ENCODE measurements around the gene SOX18. TPM values are rescaled to one million over a fixed set of nuclear protein-coding genes. Genes with fewer than 3 reads are reported as not detected.

The SOX18 gene
- total and polyA plus RNA-seq, 5 donors from 2014 or later, result not detected

- Mint-ChIP-seq H3K4me1 (peaks cover 0 to 53% (median 12%) of the 10 kb centered on the region in 4 donors), H3K27ac (peak within 1 kb of the TSS; percentile 75 to 98 (median 90)), H3K4me3 (peak within 1 kb of the TSS; percentile 92 to 98 (median 96)), H3K9me3 (no peaks in the 10 kb centered on the region), H3K27me3 (peaks cover 23% of the 10 kb centered on the region), H3K36me3 (no peaks in the 10 kb centered on the region)
- Histone ChIP-seq H3K4me3 (ENCODE audit: low read depth, low read length) (peak within 1 kb of the TSS; percentile 78), H3K9me3 (ENCODE audit: control insufficient read depth in 2 of 2, low read length in 2 of 2) (no peaks in the 10 kb centered on the region), H3K27ac (ENCODE audit: insufficient read depth, low read length, poor library complexity, severe bottlenecking) (peak within 1 kb of the TSS; percentile 68), H3K27me3 (ENCODE audit: control insufficient read depth, insufficient read depth, low read length) (peaks cover 1% of the 10 kb centered on the region), H3K36me3 (ENCODE audit: control insufficient read depth, insufficient read depth, low read length) (peaks cover 3% of the 10 kb centered on the region), H3K4me1 (ENCODE audit: control insufficient read depth, insufficient read depth, low read length, poor library complexity, severe bottlenecking) (peaks cover 62% of the 10 kb centered on the region)
- ATAC-seq (ENCODE audit: low read depth in 2 of 2), result peak; percentile 23 to 32
- peak in 1 of 3 donors; percentile 57 for DNase-seq
Measured at GRCh38 chr20:64080013-64080812, 30.8 kb upstream of the SOX18 start, which contains the start of gene OPRL1. Gene OPRL1 (plus strand): TSS chr20:64080082. CDS start chr20:64092721, 12,639 bp downstream.

GRCh38 chr20:64079273-64080012 lies 30.0 kb upstream of the SOX18 start, which contains the start of gene RGS19:
Gene RGS19 (minus strand): TSS chr20:64079518. CDS start chr20:64076886, 2,632 bp downstream.
- Mint-ChIP-seq H3K4me1 (peaks cover 0 to 52% (median 12%) of the 10 kb centered on the region in 4 donors), H3K36me3 (no peaks in the 10 kb centered on the region), H3K9me3 (no peaks in the 10 kb centered on the region), H3K27me3 (peaks cover 15% of the 10 kb centered on the region), H3K4me3 (peak within 1 kb of the TSS; percentile 92 to 98 (median 96)), H3K27ac (peak within 1 kb of the TSS; percentile 78 to 98 (median 90))
- DNase-seq (peak; percentile 68 to 86 (median 69)), ATAC-seq (ENCODE audit: low read depth in 2 of 2) (peak; percentile 26 to 30)
- no peaks in the 10 kb centered on the region for H3K9me3 ChIP-seq (ENCODE audit: control insufficient read depth in 2 of 2, low read length in 2 of 2)
- no peaks in the 10 kb centered on the region for H3K27me3 ChIP-seq (ENCODE audit: control insufficient read depth, insufficient read depth, low read length)
- H3K4me1 ChIP-seq (ENCODE audit: control insufficient read depth, insufficient read depth, low read length, poor library complexity, severe bottlenecking), result peaks cover 60% of the 10 kb centered on the region
- H3K4me3 ChIP-seq (ENCODE audit: low read depth, low read length), result peak within 1 kb of the TSS; percentile 78
- peaks cover 8% of the 10 kb centered on the region for H3K36me3 ChIP-seq (ENCODE audit: control insufficient read depth, insufficient read depth, low read length)
- peak within 1 kb of the TSS; percentile 68 for H3K27ac ChIP-seq (ENCODE audit: insufficient read depth, low read length, poor library complexity, severe bottlenecking)

- Mint-ChIP-seq H3K4me1 (peaks cover 0 to 50% (median 11%) of the 10 kb centered on the region in 4 donors), H3K9me3 (no peaks in the 10 kb centered on the region)
- no peak for ATAC-seq (ENCODE audit: low read depth in 2 of 2)
Measured at GRCh38 chr20:64078934-64079272, 29.5 kb upstream of the SOX18 start.

GRCh38 chr20:64077876-64078551 lies 28.6 kb upstream of the SOX18 start:
- peaks cover 0 to 47% (median 11%) of the 10 kb centered on the region in 4 donors for H3K4me1 Mint-ChIP-seq
- H3K4me3 Mint-ChIP-seq, result peak overlapping the region; percentile 92 to 98 (median 96)
- H3K9me3 Mint-ChIP-seq, result no peaks in the 10 kb centered on the region
- ATAC-seq (ENCODE audit: low read depth in 2 of 2), result peak; percentile 77 to 80
- H3K27me3 ChIP-seq (ENCODE audit: control insufficient read depth, insufficient read depth, low read length), result no peaks in the 10 kb centered on the region
- DNase-seq, result peak; percentile 52 to 95 (median 76)
- H3K4me1 ChIP-seq (ENCODE audit: control insufficient read depth, insufficient read depth, low read length, poor library complexity, severe bottlenecking), result peaks cover 47% of the 10 kb centered on the region
- H3K27ac ChIP-seq (ENCODE audit: insufficient read depth, low read length, poor library complexity, severe bottlenecking), result peak overlapping the region; percentile 68
- H3K36me3 ChIP-seq (ENCODE audit: control insufficient read depth, insufficient read depth, low read length), result peaks cover 18% of the 10 kb centered on the region
- H3K36me3 Mint-ChIP-seq, result peaks cover 3% of the 10 kb centered on the region
- peak overlapping the region; percentile 56 to 91 (median 78) for H3K27ac Mint-ChIP-seq
- peaks cover 12% of the 10 kb centered on the region for H3K27me3 Mint-ChIP-seq
- no peaks in the 10 kb centered on the region for H3K9me3 ChIP-seq (ENCODE audit: control insufficient read depth in 2 of 2, low read length in 2 of 2)
- H3K4me3 ChIP-seq (ENCODE audit: low read depth, low read length), result peak overlapping the region; percentile 78

More at GRCh38 chr20:64078934-64079272, 29.5 kb upstream of the SOX18 start:
- peak overlapping the region; percentile 92 to 98 (median 96) for H3K4me3 Mint-ChIP-seq
- no peak for DNase-seq
- H3K27ac Mint-ChIP-seq, result peak overlapping the region in 2 of 3 donors; percentile 82 to 98
- no peaks in the 10 kb centered on the region for H3K27me3 ChIP-seq (ENCODE audit: control insufficient read depth, insufficient read depth, low read length)
- peaks cover 13% of the 10 kb centered on the region for H3K36me3 ChIP-seq (ENCODE audit: control insufficient read depth, insufficient read depth, low read length)
- H3K27me3 Mint-ChIP-seq, result peaks cover 12% of the 10 kb centered on the region
- no peaks in the 10 kb centered on the region for H3K9me3 ChIP-seq (ENCODE audit: control insufficient read depth in 2 of 2, low read length in 2 of 2)
- H3K4me3 ChIP-seq (ENCODE audit: low read depth, low read length), result peak overlapping the region; percentile 78
- peaks cover 55% of the 10 kb centered on the region for H3K4me1 ChIP-seq (ENCODE audit: control insufficient read depth, insufficient read depth, low read length, poor library complexity, severe bottlenecking)
- H3K27ac ChIP-seq (ENCODE audit: insufficient read depth, low read length, poor library complexity, severe bottlenecking), result peak overlapping the region; percentile 68
- no peaks in the 10 kb centered on the region for H3K36me3 Mint-ChIP-seq

GRCh38 chr20:64077541-64077875 lies 28.1 kb upstream of the SOX18 start:
- ATAC-seq (ENCODE audit: low read depth in 2 of 2) (peak in 1 of 2 donors; percentile 1), DNase-seq (no peak)
- Mint-ChIP-seq H3K36me3 (peaks cover 3% of the 10 kb centered on the region), H3K4me3 (peak overlapping the region; percentile 92 to 98 (median 96)), H3K9me3 (no peaks in the 10 kb centered on the region), H3K4me1 (peaks cover 0 to 43% (median 11%) of the 10 kb centered on the region in 4 donors), H3K27ac (peak overlapping the region; percentile 56 to 91 (median 78)), H3K27me3 (peaks cover 11% of the 10 kb centered on the region)
- Histone ChIP-seq H3K27me3 (ENCODE audit: control insufficient read depth, insufficient read depth, low read length) (no peaks in the 10 kb centered on the region), H3K27ac (ENCODE audit: insufficient read depth, low read length, poor library complexity, severe bottlenecking) (peak overlapping the region; percentile 68), H3K9me3 (ENCODE audit: control insufficient read depth in 2 of 2, low read length in 2 of 2) (no peaks in the 10 kb centered on the region), H3K4me1 (ENCODE audit: control insufficient read depth, insufficient read depth, low read length, poor library complexity, severe bottlenecking) (peaks cover 42% of the 10 kb centered on the region), H3K4me3 (ENCODE audit: low read depth, low read length) (peak overlapping the region; percentile 78), H3K36me3 (ENCODE audit: control insufficient read depth, insufficient read depth, low read length) (peaks cover 20% of the 10 kb centered on the region)

GRCh38 chr20:64077094-64077493 lies 27.7 kb upstream of the SOX18 start:
- H3K4me3 ChIP-seq (ENCODE audit: low read depth, low read length), result peak overlapping the region; percentile 78
- H3K4me1 Mint-ChIP-seq, result peaks cover 0 to 41% (median 11%) of the 10 kb centered on the region in 4 donors
- H3K36me3 ChIP-seq (ENCODE audit: control insufficient read depth, insufficient read depth, low read length), result peaks cover 20% of the 10 kb centered on the region
- H3K27me3 Mint-ChIP-seq, result peaks cover 7% of the 10 kb centered on the region
- ATAC-seq (ENCODE audit: low read depth in 2 of 2), result peak in 1 of 2 donors; percentile 3
- H3K9me3 Mint-ChIP-seq, result no peaks in the 10 kb centered on the region
- H3K4me3 Mint-ChIP-seq, result peak overlapping the region; percentile 92 to 98 (median 96)
- H3K36me3 Mint-ChIP-seq, result peaks cover 3% of the 10 kb centered on the region
- peak overlapping the region; percentile 68 for H3K27ac ChIP-seq (ENCODE audit: insufficient read depth, low read length, poor library complexity, severe bottlenecking)
- peaks cover 38% of the 10 kb centered on the region for H3K4me1 ChIP-seq (ENCODE audit: control insufficient read depth, insufficient read depth, low read length, poor library complexity, severe bottlenecking)
- H3K27ac Mint-ChIP-seq, result peak overlapping the region; percentile 77 to 91 (median 78)
- H3K9me3 ChIP-seq (ENCODE audit: control insufficient read depth in 2 of 2, low read length in 2 of 2), result no peaks in the 10 kb centered on the region
- DNase-seq, result peak in 1 of 3 donors; percentile 76
- no peaks in the 10 kb centered on the region for H3K27me3 ChIP-seq (ENCODE audit: control insufficient read depth, insufficient read depth, low read length)

All from CD4-positive, CD25-positive, alpha-beta regulatory T cell (primary cell).